SK-N-SH (cell line): Measurements from ENCODE around the gene CNTFR. TPM values are rescaled to one million over a fixed set of nuclear protein-coding genes. Genes with fewer than 3 reads are reported as not detected.

Source experiments
- CTCF ChIA-PET: fragments of 300-600, 350-600 bp; formaldehyde crosslinking; extraction: SDS; loops from one replicate; lab custom pipeline; 2021; lab: Yijun Ruan, JAX
- POLR2A ChIA-PET: fragments of 350-600 bp; sonication (Branson Sonifier 250); formaldehyde crosslinking; extraction: SDS; loops from one replicate; lab custom pipeline; 2020; ENCODE audit warnings: antibody characterized with exemption, inconsistent platforms; lab: Yijun Ruan, JAX
- DNase-seq: peaks from one replicate; pipeline ENCODE4 v3.0.0; 2012
- H2AFZ ChIP-seq: fragments of 200-600 bp; sonication (generic); 2 replicates; pipeline ENCODE4 v1.8.1; 2016; ENCODE audit warnings: antibody characterized with exemption, mild to moderate bottlenecking, low read depth
- H3F3A ChIP-seq: fragments of 200-600 bp; sonication (generic); replicated peaks from 2 replicates; pipeline ENCODE3; 2016; ENCODE audit warnings: antibody characterized with exemption, mild to moderate bottlenecking; ENCODE audit not compliant: insufficient read depth
- H3K27ac ChIP-seq, 2 experiments: fragments of 200-500 bp in 1 of 2; fragments of 200-600 bp in 1 of 2; sonication (Bioruptor generic) in 1 of 2; sonication (generic), shearing (Covaris generic) in 1 of 2; 2 replicates each; pipeline versions ENCODE4 v1.5.1 to v1.6.1; 2014 to 2016; ENCODE audit warnings: low read depth in 2 of 2, inconsistent platforms in 1 of 2, low read length in 1 of 2, mild to moderate bottlenecking in 1 of 2, mixed read lengths in 1 of 2
- H3K27me3 ChIP-seq: fragments of 200-600 bp; sonication (generic), shearing (Covaris generic); 2 replicates; pipeline ENCODE4 v1.6.1; 2016; ENCODE audit warnings: mixed run types; ENCODE audit not compliant: insufficient read depth
- H3K36me3 ChIP-seq, 2 experiments: fragments of 200-500 bp in 1 of 2; fragments of 200-600 bp in 1 of 2; sonication (Bioruptor generic) in 1 of 2; sonication (generic) in 1 of 2; replicated peaks in 1 of 2; 2 replicates each; pipeline versions ENCODE3 to v1.5.1; 2014 to 2016; ENCODE audit warnings: low read length in 1 of 2, mild to moderate bottlenecking in 1 of 2; ENCODE audit not compliant: insufficient read depth in 2 of 2, control insufficient read depth in 1 of 2
- H3K4me1 ChIP-seq, 2 experiments: fragments of 200-500 bp in 1 of 2; fragments of 200-600 bp in 1 of 2; sonication (Bioruptor generic) in 1 of 2; sonication (generic), shearing (Covaris generic) in 1 of 2; 2 replicates each; pipeline versions ENCODE4 v1.5.1 to v1.6.1; 2014 to 2016; ENCODE audit warnings: low read depth in 1 of 2, low read length in 1 of 2, mixed run types in 1 of 2; ENCODE audit not compliant: insufficient read depth in 2 of 2, control insufficient read depth in 1 of 2
- H3K4me2 ChIP-seq: fragments of 200-600 bp; sonication (generic), shearing (Covaris generic); 2 replicates; pipeline ENCODE4 v1.6.1; 2017; ENCODE audit warnings: mixed run types
- H3K4me3 ChIP-seq, 2 experiments: fragments of 200-500 bp in 1 of 2; fragments of 200-600 bp in 1 of 2; sonication (Bioruptor generic) in 1 of 2; sonication (generic), shearing (Covaris generic) in 1 of 2; 2 replicates each; pipeline versions ENCODE4 v1.5.1 to v1.8.1; 2014 to 2016; ENCODE audit warnings: low read depth in 2 of 2, inconsistent platforms in 1 of 2, low read length in 1 of 2, mild to moderate bottlenecking in 1 of 2, mixed read lengths in 1 of 2, moderate library complexity in 1 of 2
- H3K79me2 ChIP-seq: fragments of 200-600 bp; sonication (generic); 2 replicates; pipeline ENCODE4 v1.8.1; 2017; ENCODE audit warnings: mild to moderate bottlenecking; ENCODE audit not compliant: insufficient read depth
- H3K9ac ChIP-seq: fragments of 200-600 bp; sonication (generic); 2 replicates; pipeline ENCODE4 v1.6.1; 2017; ENCODE audit warnings: mixed run types
- H3K9me2 ChIP-seq: fragments of 200-600 bp; sonication (generic); 2 replicates; pipeline ENCODE4 v1.6.1; 2017; ENCODE audit warnings: mixed run types
- H3K9me3 ChIP-seq: fragments of 200-600 bp; sonication (generic); 2 replicates; pipeline ENCODE4 v1.6.1; 2017; ENCODE audit warnings: mixed run types, mild to moderate bottlenecking, moderate library complexity
- H4K20me1 ChIP-seq: fragments of 200-600 bp; sonication (generic); 2 replicates; pipeline ENCODE4 v1.6.1; 2017; ENCODE audit warnings: mild to moderate bottlenecking, mixed run types; ENCODE audit not compliant: insufficient read depth
- CHD2 ChIP-seq: fragments of 150-350 bp; IDR thresholded peaks from 2 replicates; pipeline ENCODE4 v1.6.1; 2018; ENCODE audit warnings: low read length; ENCODE audit not compliant: partially characterized antibody
- ELF1 ChIP-seq: IDR thresholded peaks from 2 replicates; pipeline ENCODE4 v1.4.0; 2012
- FOXM1 ChIP-seq: IDR thresholded peaks from 2 replicates; pipeline ENCODE4 v1.4.0; 2012; ENCODE audit warnings: low read depth, mild to moderate bottlenecking
- GABPA ChIP-seq: IDR thresholded peaks from 2 replicates; pipeline ENCODE4 v1.4.0; 2012; ENCODE audit warnings: low read depth, mild to moderate bottlenecking
- MAX ChIP-seq: IDR thresholded peaks from 2 replicates; pipeline ENCODE4 v1.4.0; 2012; ENCODE audit warnings: low read depth
- MXI1 ChIP-seq: IDR thresholded peaks from 2 replicates; pipeline ENCODE4 v1.6.1; 2012; ENCODE audit warnings: mild to moderate bottlenecking, low read depth, low read length, improper control_type of control experiment
- NFIC ChIP-seq: IDR thresholded peaks from 2 replicates; pipeline ENCODE4 v1.4.0; 2012; ENCODE audit warnings: borderline replicate concordance
- PBX3 ChIP-seq: IDR thresholded peaks from 2 replicates; pipeline ENCODE4; 2012
- POLR2AphosphoS5 ChIP-seq: IDR thresholded peaks from 2 replicates; pipeline ENCODE4 v1.6.1; 2012; ENCODE audit warnings: low read depth, low read length
- RAD21 ChIP-seq: IDR thresholded peaks from 2 replicates; pipeline ENCODE4 v1.6.1; 2012; ENCODE audit warnings: mild to moderate bottlenecking, low read length
- RFX5 ChIP-seq: IDR thresholded peaks from 2 replicates; pipeline ENCODE4 v1.6.1; 2012; ENCODE audit warnings: mild to moderate bottlenecking, improper control_type of control experiment, low read length
- TAF1 ChIP-seq: IDR thresholded peaks from 2 replicates; pipeline ENCODE4 v1.6.1; 2012; ENCODE audit warnings: low read depth, mild to moderate bottlenecking, low read length, moderate library complexity, borderline replicate concordance
- USF2 ChIP-seq: fragments of 150-350 bp; IDR thresholded peaks from 2 replicates; pipeline ENCODE4 v1.6.1; 2017; ENCODE audit warnings: antibody characterized with exemption, low read length, low read depth, borderline replicate concordance
- YY1 ChIP-seq: IDR thresholded peaks from 2 replicates; pipeline ENCODE4 v1.4.0; 2012; ENCODE audit warnings: low read depth, mild to moderate bottlenecking
- WGBS: methylation state at CpG from one replicate; pipeline ENCODE4 v1.1.6; 2017; ENCODE audit warnings: low lambda C conversion rate; 5-methylcytosine and 5-hydroxymethylcytosine counted together
- polyA plus RNA-seq, 3 experiments: library from polyadenylated mRNA; depleted of rRNA; stranded (reverse); fragments of >200 nt; gene quantifications; 2 replicates each; pipeline ENCODE4 v1.2.3, GENCODE V29; 2012

The CNTFR gene
- polyA plus RNA-seq, 1 of the 3 experiments (the other 2 are of a cell fraction) = 1.8 TPM

- Histone ChIP-seq H3K4me3 (peak within 1 kb of the TSS; percentile 94 to 96), H3K9ac (peak within 1 kb of the TSS; percentile 81), H3K36me3 (peaks cover 23% of the 10 kb centered on the region in 2 experiments), H4K20me1 (no peaks in the 10 kb centered on the region), H3K79me2 (peaks cover 14% of the 10 kb centered on the region), H3K4me2 (peak within 1 kb of the TSS; percentile 90), H3K27ac (peak within 1 kb of the TSS in 1 of 2 experiments; percentile 13; a peak in 2 of 4 replicates), H3K4me1 (peaks cover 5 to 22% of the 10 kb centered on the region in 2 experiments; a peak in 2 of 4 replicates), H3F3A (no peaks in the 10 kb centered on the region), H3K27me3 (no peaks in the 10 kb centered on the region), H3K9me3 (no peaks in the 10 kb centered on the region), H2AFZ (peak within 1 kb of the TSS; percentile 95), H3K9me2 (no peaks in the 10 kb centered on the region)
- POLR2A ChIA-PET = interaction anchor here (0.6 to 1.6 kb wide), 2 partner anchors 10 to 17 kb away, joined by 3 to 10 read pairs; partner anchors contain the start of gene SIGMAR1
- CTCF ChIA-PET = interaction anchor here (0.9 to 2.6 kb wide), 8 partner anchors 14 to 216 kb away, joined by 3 to 35 read pairs (median 10); no protein-coding TSS in a partner anchor
- WGBS = 8% methylated on average over 18 of the region's 43 CpGs
- peak; percentile 97 for DNase-seq
- TF ChIP-seq CHD2 (peak; percentile 68), RAD21 (no peak), USF2 (no peak), MXI1 (peak; percentile 82; the same call in 1 of the 2 replicates), POLR2AphosphoS5 (peak; percentile 56; the same call in 1 of the 2 replicates), ELF1 (peak; percentile 64; the same call in 1 of the 2 replicates), FOXM1 (no peak), TAF1 (peak; percentile 61; the same call in 1 of the 2 replicates), PBX3 (peak; percentile 76), YY1 (peak; percentile 77; the same call in 1 of the 2 replicates), GABPA (peak; percentile 95), MAX (0 out of 2 replicates have a peak, but pooled peaks have one; percentile 32), RFX5 (0 out of 2 replicates have a peak, but pooled peaks have one; percentile 47), NFIC (no peak)
Measured at GRCh38 chr9:34620061-34620994, 30.8 kb upstream of the CNTFR start, which contains the start of gene DCTN3. Gene DCTN3 (minus strand): TSS chr9:34620495. CDS start chr9:34620464, 31 bp downstream.
